Endothelial cell of umbilical vein (primary cell): ENCODE measurements around the gene OR2T5.
"Not testable (repeated sequence)": the region's sequence is repeated elsewhere in the genome, so short reads cannot be mapped to it uniquely, and the experiment has no call there.

Experiments
- CTCF ChIP-seq, 2 donors: IDR thresholded peaks; 1 replicate in 1 of 2; 2 replicates in 1 of 2; pipeline ENCODE4 v1.5.1; 2011; ENCODE audit warnings: low read length in 2 of 2, mild to moderate bottlenecking in 2 of 2, moderate library complexity in 2 of 2, control low read depth in 1 of 2, inconsistent platforms in 1 of 2, low read depth in 1 of 2; ENCODE audit not compliant: insufficient read depth in 1 of 2; ENCODE audit errors: extremely low read depth in 1 of 2
- POLR2A ChIP-seq: IDR thresholded peaks from 2 replicates; pipeline ENCODE4 v1.6.1; 2012; ENCODE audit warnings: low read depth, mild to moderate bottlenecking, control low read depth, low read length

- not testable (repeated sequence) for TF ChIP-seq CTCF (IDR thresholded peaks at IDR 0.05; ENCODE audit: extremely low read depth in 1 of 2, insufficient read depth in 1 of 2, low read depth in 1 of 2, low read length in 2 of 2); POLR2A
Observed at GRCh38 chr1:248507773-248508172, 19.4 kb downstream of the OR2T5 start, which contains the start of gene OR2G6.
